ENCODE data around the gene RFX2. TPM values are rescaled to one million over a fixed set of nuclear protein-coding genes. Genes with fewer than 3 reads are reported as not detected.

RFX2 gene
- total and polyA plus RNA-seq, 2 donors from 2014 or later = 4.6 to 12.6 TPM

GRCh38 chr19:6061376-6062130 is 48.7 kb downstream of the RFX2 start:
- TF ChIP-seq, protein P1, sequence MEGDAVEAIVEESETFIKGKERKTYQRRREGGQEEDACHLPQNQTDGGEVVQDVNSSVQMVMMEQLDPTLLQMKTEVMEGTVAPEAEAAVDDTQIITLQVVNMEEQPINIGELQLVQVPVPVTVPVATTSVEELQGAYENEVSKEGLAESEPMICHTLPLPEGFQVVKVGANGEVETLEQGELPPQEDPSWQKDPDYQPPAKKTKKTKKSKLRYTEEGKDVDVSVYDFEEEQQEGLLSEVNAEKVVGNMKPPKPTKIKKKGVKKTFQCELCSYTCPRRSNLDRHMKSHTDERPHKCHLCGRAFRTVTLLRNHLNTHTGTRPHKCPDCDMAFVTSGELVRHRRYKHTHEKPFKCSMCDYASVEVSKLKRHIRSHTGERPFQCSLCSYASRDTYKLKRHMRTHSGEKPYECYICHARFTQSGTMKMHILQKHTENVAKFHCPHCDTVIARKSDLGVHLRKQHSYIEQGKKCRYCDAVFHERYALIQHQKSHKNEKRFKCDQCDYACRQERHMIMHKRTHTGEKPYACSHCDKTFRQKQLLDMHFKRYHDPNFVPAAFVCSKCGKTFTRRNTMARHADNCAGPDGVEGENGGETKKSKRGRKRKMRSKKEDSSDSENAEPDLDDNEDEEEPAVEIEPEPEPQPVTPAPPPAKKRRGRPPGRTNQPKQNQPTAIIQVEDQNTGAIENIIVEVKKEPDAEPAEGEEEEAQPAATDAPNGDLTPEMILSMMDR (IDR thresholded peaks at IDR 0.05; ENCODE audit: borderline replicate concordance, extremely low read depth, insufficient read depth) = no peak
- Histone ChIP-seq H3K9ac (ENCODE audit: low read length in 3 of 3) (no peak overlapping the region), H3K27ac (ENCODE audit: low read depth in 2 of 2, low read length in 2 of 2) (no peak overlapping the region), H3K4me3 (ENCODE audit: low read length in 3 of 3) (no peak overlapping the region), H3K9me3 (ENCODE audit: control insufficient read depth in 2 of 3, insufficient read depth in 1 of 3, low read length in 3 of 3) (no peaks in the 10 kb centered on the region), H3K4me1 (ENCODE audit: control insufficient read depth in 2 of 3, insufficient read depth in 2 of 3, low read depth in 1 of 3, low read length in 3 of 3) (peaks cover 3 to 11% (median 8%) of the 10 kb centered on the region in 3 donors), H3K36me3 (ENCODE audit: control insufficient read depth in 2 of 3, insufficient read depth in 3 of 3, low read length in 3 of 3) (no peaks in the 10 kb centered on the region), H3K27me3 (ENCODE audit: control insufficient read depth, insufficient read depth, low read length) (no peaks in the 10 kb centered on the region)
- DNase-seq (peak in 1 of 5 donors; percentile 41), FAIRE-seq (no peak)
- intact Hi-C loops (cut with DNase I) = no loop called here

GRCh38 chr19:6060600-6061375 is 49.5 kb downstream of the RFX2 start:
- Histone ChIP-seq H3K4me1 (ENCODE audit: control insufficient read depth in 2 of 3, insufficient read depth in 2 of 3, low read depth in 1 of 3, low read length in 3 of 3) (peaks cover 0 to 9% (median 8%) of the 10 kb centered on the region in 3 donors), H3K9ac (ENCODE audit: low read length in 3 of 3) (no peak overlapping the region), H3K9me3 (ENCODE audit: control insufficient read depth in 2 of 3, insufficient read depth in 1 of 3, low read length in 3 of 3) (no peaks in the 10 kb centered on the region)

DNA sequence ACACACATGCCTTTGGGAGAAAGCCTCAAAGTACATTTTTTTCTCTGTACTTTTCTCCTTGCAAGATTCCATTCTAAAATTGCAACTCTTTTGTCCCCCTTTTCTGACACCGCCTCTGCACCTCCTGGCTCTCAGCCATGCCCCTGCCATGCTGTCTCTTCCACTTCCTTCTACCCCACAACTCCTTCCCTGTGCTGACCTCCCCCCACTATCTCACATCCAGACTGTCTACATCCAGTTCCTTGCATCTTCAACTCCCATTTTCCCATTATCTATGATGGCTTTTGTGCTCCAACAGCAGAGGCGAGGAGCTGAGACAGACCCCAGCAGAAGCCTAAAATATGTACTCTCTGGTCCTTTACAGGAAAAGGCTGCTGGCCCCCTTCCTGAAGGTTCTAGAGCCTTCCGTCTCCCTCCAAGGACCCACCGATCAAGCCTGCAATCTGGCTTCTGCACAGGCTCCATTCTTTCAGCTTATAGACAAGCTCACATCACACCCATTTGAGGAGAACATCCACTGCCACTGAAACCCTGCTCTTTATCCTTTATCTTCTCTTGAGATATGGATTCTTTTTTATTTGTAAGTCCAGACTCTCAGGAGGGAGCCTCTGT is 50.2 kb downstream of the RFX2 start:
- Histone ChIP-seq H3K27ac (ENCODE audit: low read depth in 2 of 2, low read length in 2 of 2) (no peak overlapping the region), H3K27me3 (ENCODE audit: control insufficient read depth, insufficient read depth, low read length) (no peaks in the 10 kb centered on the region), H3K36me3 (ENCODE audit: control insufficient read depth in 2 of 3, insufficient read depth in 3 of 3, low read length in 3 of 3) (no peaks in the 10 kb centered on the region), H3K4me1 (ENCODE audit: control insufficient read depth in 2 of 3, insufficient read depth in 2 of 3, low read depth in 1 of 3, low read length in 3 of 3) (peaks cover 0 to 9% (median 8%) of the 10 kb centered on the region in 3 donors), H3K9me3 (ENCODE audit: control insufficient read depth in 2 of 3, insufficient read depth in 1 of 3, low read length in 3 of 3) (no peaks in the 10 kb centered on the region), H3K9ac (ENCODE audit: low read length in 3 of 3) (no peak overlapping the region), H3K4me3 (ENCODE audit: low read length in 3 of 3) (no peak overlapping the region)
- intact Hi-C loops (cut with DNase I) = no loop called here
- TF ChIP-seq, protein P1 (IDR thresholded peaks at IDR 0.05; ENCODE audit: borderline replicate concordance, extremely low read depth, insufficient read depth) = no peak
- peak in 1 of 5 donors; percentile 25 for DNase-seq
- no peak for FAIRE-seq

More at GRCh38 chr19:6060600-6061375, 49.5 kb downstream of the RFX2 start:
- Histone ChIP-seq H3K27ac (ENCODE audit: low read depth in 2 of 2, low read length in 2 of 2) (no peak overlapping the region), H3K27me3 (ENCODE audit: control insufficient read depth, insufficient read depth, low read length) (no peaks in the 10 kb centered on the region), H3K36me3 (ENCODE audit: control insufficient read depth in 2 of 3, insufficient read depth in 3 of 3, low read length in 3 of 3) (no peaks in the 10 kb centered on the region), H3K4me3 (ENCODE audit: low read length in 3 of 3) (no peak overlapping the region)
- TF ChIP-seq, protein P1 (IDR thresholded peaks at IDR 0.05; ENCODE audit: borderline replicate concordance, extremely low read depth, insufficient read depth) = no peak
- FAIRE-seq (no peak), DNase-seq (peak; percentile 57 to 73 (median 63))
- intact Hi-C loops (cut with DNase I) = no loop called here

Measured in kidney (tissue), 14 donors.